Keratinocyte (primary cell): ENCODE data around the gene CCDC69.

ENCODE experiments used
- EZH2 ChIP-seq: IDR thresholded peaks from one replicate; pipeline ENCODE4 v1.6.1; 2012; ENCODE audit warnings: inconsistent platforms, mild to moderate bottlenecking, low read length, moderate library complexity
- TF ChIP-seq, protein P1 (sequence below), 3 experiments: IDR thresholded peaks in 1 of 3; conservative IDR thresholded peaks in 1 of 3; optimal IDR thresholded peaks in 1 of 3; 2 replicates in 2 of 3; 3 replicates in 1 of 3; pipeline versions ENCODE3 to v1.5.1; 2011; ENCODE audit warnings: low read length in 3 of 3, mild to moderate bottlenecking in 3 of 3, moderate library complexity in 2 of 3, control low read depth in 1 of 3, inconsistent platforms in 1 of 3; ENCODE audit not compliant: insufficient read depth in 2 of 3; ENCODE audit errors: extremely low read depth in 1 of 3

GRCh38 chr5:151258816-151259215, 34.9 kb upstream of the CCDC69 start:
- TF ChIP-seq, protein P1, sequence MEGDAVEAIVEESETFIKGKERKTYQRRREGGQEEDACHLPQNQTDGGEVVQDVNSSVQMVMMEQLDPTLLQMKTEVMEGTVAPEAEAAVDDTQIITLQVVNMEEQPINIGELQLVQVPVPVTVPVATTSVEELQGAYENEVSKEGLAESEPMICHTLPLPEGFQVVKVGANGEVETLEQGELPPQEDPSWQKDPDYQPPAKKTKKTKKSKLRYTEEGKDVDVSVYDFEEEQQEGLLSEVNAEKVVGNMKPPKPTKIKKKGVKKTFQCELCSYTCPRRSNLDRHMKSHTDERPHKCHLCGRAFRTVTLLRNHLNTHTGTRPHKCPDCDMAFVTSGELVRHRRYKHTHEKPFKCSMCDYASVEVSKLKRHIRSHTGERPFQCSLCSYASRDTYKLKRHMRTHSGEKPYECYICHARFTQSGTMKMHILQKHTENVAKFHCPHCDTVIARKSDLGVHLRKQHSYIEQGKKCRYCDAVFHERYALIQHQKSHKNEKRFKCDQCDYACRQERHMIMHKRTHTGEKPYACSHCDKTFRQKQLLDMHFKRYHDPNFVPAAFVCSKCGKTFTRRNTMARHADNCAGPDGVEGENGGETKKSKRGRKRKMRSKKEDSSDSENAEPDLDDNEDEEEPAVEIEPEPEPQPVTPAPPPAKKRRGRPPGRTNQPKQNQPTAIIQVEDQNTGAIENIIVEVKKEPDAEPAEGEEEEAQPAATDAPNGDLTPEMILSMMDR (optimal IDR thresholded peaks at IDR 0.05 in 1 of 3, IDR thresholded peaks at IDR 0.05 in 1 of 3, conservative IDR thresholded peaks at IDR 0.05 in 1 of 3; ENCODE audit: extremely low read depth in 1 of 3, insufficient read depth in 2 of 3, low read length in 3 of 3): no peak
- TF ChIP-seq EZH2: no peak
